HG03469 (cell line): ENCODE results near the gene GRB7.
"Not testable (repeated sequence)": the region's sequence is repeated elsewhere in the genome, so short reads cannot be mapped to it uniquely, and the experiment has no call there.

Experiments used
- ATAC-seq: cut with Tn5 transposase; IDR thresholded peaks from one replicate; pipeline ENCODE4 v1.9.1; 2021; ENCODE audit warnings: mild to moderate bottlenecking, moderate library complexity, moderate number of reproducible peaks; ENCODE audit not compliant: unreplicated experiment

GRB7 gene

DNA sequence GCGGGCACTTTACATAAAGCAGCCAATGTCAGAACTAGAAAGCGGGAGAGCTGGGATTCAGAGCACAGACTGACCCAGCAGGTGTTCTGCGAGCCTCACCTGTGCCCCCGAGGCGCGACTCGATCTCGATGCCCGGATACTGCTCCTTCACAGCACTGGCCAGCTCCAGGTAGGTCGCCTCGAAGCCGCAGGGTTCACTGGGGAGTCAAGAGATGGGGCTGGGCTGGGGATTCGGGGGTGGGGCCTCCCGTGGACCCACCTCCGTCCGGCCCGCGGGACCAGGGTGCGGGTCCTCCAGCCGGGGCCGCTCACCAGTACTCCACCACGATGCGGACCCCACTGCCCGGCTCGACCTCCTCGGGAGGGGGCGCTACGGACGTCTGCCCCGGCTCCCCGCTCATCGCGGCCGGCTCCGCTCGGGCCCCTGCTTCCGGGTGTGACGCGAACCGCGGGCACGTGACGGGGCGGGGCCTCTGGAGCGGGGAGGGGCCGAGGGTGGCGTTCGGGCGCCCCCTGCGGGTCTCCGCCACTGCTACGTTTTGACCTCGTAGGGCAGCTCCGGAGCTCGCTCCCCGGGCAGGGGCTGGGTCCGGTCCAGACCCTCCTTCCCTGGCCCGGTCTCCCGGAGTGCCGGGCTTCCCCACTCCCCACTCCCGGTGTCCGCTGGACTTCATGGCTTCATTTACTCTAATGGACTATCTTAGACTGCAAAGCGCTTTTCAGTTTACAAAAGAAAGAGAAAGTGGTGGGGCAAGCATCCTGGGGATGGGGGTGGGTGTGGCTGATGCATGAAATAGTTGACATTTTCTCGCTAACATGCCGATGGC, 7.4 kb upstream of the GRB7 start, which contains the start of gene MIEN1:
MIEN1 (minus strand) TSS at position 438 of the 827 bp plus-strand sequence; CDS start at position 401, 37 bp downstream.
- peak; percentile 61 for ATAC-seq

DNA sequence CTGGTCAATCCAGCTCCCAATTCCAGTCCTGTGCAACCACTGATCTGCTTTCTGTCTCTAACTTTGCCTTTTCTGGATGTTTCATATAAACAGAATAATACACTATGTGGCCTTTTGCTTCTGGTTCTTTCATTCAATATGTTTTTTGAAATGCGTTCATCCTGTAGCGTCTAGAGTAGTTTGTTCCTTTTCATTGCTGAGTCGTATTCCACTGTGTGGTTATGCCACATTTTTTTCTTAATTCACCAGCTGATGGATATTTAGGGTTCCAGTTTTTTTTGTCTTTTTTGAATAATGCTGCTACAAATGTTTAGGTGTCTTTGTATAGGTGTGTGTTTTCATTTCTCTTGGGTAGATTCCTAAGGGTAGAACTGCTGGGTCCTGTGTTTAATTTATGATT, 5.2 kb upstream of the GRB7 start:
- ATAC-seq: no peak

DNA sequence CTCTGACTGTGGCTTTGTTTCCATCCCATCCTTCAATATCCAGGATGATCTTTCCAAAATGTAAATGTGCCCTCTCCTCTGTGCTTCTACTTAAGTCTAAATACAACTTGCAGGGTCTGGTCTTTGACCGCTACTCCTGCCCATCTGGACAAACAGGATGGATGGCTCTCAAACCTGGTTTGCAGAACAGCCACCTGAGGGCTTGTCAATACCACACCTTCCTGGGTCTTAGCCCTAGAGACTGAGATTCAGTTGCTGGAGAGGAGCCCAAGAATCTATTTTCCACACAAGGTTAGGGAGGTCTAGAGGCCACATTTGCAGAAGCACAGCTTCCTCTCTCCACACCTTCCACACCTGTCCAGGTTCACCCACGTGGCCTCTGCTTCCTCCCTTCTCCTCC, 1.9 kb upstream of the GRB7 start:
- no peak for ATAC-seq

DNA sequence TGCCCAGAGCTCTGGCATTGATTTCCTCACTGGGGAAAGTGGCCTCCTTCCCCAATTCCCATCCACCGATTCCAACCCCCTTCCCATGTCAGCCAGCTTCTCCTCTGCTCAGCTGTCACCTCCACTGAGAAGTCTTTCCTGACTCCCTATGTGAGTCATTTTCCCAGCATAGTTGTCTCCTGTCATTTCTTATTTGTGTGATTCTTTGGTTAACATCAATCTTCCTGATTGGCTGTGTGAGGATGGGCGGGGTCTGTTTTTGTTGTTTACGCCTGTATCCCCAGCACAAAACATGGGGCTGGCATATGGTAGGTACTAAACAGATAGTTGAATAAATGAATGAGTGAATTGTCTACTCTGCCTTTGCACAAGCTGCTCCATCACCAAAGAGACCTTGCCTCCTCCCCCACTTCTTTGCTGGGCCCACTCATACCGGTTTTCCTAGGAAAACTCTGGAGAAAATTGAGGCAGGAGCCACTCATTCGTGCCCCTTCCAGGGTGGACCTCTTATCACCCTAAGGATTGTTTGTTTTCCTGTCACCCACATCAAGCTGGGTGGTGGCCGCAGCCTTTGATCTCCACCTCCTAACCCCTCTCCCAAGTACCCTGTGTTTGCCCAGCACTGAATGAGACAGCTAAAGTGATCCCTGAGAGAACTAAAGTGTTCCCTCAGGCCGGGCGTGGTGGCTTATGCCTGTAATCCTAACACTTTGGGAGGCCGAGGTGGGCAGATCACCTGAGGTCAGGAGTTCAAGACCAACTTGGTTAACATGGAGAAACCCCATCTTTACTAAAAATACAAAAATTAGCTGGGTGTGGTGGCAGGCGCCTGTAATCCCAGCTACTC, 1.2 kb upstream of the GRB7 start:
- no peak for ATAC-seq

DNA sequence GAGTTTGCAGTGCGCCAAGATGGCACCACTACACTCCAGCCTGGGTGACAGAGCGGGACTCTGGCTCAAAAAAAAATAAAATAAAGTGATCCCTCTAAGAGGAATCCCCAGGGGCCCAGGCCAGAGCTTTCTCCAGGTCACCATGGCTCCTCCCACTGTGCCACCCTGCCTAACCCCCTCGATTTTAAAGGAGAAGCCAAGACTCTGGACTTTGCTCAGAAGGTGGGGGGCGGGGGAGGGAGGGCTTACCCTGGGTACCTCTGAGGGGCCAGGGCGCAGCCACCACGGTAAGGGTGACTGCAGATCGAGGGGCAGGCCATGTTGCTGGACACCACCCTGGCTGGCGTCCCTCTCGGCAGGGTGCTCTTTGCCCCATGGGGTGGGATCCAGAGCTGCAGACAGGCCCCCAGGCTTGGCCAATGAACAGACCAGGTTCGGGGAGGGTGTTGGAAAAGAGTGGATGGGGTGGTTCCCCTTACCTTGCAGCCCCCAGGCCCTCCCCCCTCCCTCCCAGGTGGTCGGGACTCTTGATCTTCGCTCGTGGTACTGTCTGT, 455 bp upstream of the GRB7 start:
- no peak for ATAC-seq

DNA sequence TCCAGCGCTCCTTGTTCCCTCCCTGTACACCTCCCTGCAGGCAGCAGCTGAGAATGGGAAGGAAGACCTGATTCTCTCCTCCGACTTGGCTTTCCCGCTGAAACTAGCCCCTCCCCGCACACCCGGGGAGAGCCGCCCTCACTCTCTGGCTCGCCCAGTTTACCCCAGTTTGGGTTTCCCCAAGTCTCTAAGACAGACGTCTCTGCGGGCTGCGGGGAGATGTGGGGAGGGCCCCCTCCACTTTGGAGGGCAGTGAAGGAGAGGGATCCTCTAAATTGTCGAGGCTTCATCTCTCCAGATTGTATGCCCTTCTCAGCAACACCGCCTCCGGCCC, 797 bp downstream of the GRB7 start:
- no peak for ATAC-seq

DNA sequence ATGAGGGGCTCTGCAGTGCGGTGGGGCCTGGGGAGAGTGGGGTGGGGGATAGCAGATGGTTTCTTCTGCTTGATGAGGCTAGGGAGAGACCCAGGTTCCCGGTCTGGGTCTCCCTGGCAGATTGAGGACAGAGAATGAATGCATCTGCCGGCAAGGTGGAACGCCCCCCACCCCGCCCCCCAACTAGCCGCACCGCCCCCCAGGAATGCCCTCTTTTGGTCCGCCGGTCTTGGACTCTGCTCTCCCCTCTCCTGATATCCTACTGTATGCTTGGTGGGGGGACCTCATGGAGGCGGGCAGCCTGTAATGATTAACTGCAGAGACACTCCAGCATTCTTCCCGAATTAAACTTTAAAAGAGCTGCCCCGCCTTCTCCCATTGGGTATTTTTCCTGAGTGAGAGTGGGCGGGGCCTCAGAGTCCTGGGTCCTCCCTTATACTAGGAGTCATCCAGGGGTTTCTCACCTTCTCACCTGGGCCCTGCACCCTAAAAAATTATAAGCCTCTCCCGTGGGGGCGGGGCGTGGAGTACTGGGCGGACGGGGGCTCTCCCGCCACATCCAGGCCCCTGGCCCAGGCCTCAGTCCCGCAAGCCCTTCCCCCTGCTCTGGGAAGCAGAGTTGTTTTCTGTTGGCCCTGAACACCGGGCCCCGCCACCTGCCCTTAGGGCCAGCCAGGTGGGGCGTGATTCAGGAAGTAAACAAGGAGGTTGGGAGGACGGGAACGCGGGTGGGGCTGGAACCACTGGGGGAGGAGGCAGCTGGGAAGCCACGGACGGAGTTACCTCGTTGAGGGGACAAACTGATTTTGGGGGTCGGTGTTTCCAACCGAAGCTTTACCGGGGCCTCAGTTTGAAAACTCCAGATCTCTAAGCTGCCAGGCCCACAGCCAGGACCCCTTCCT, 1.5 kb downstream of the GRB7 start:
- ATAC-seq: no peak

DNA sequence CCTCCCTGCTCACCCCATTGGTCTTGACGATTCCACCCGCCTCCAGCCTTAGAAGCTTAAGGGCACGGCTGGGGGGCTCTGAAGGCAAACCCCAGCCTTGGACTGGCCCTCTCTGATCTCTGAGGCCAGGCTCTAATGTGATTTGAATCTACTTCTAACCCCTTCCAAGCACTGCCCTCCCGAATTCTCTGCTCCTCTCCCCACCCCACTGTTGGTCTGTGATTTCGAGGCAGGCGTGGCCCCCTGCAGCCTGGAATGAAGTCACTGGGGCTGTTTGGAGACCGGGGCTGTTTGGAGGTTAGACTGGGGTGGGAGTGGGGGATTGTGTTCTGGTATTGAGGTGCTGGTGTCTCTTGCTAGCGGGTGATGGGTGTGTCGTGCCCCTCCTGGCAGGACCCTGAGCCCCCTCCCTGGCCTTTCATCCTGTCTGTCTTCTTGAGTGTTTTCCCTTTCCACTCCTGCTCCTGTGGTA, 2.2 kb downstream of the GRB7 start:
- ATAC-seq: no peak

DNA sequence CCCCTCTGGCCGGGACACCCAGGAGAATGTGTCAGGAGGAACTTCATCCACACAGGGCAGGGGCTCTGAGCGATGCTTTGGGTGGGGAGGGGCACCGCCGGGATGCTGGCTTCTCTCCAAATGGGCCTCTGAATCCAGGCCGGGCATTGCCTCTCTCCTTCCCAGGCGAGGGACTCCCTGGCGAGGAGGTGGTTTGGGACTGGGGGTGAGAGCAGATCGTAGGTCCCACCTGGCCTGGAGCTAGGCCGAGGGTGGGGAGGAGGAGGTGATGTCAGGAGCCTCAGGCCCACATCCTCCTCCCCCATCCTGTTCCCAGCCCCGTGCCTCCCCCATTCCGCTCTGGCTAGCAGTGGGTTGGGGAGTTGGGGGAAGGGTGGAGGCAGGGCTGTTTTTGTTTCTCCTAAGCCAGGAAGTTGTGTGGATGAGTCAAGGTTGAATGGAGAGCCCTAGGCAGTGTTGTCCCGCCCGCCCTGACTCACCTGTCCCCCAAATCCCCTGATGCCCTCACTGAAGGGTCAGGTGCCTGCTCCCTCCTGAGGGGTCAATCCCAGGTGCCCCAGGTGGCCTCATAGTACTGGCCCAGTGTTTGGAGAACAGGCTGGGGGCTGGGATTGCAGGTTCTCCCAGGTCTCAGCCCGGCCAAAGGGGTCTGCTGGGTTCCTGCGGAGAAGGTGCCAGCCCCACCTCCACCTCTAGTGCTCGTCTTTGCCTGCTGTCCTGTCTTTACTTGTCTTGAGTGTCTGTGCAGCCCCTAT, 2.8 kb downstream of the GRB7 start:
- ATAC-seq: no peak

DNA sequence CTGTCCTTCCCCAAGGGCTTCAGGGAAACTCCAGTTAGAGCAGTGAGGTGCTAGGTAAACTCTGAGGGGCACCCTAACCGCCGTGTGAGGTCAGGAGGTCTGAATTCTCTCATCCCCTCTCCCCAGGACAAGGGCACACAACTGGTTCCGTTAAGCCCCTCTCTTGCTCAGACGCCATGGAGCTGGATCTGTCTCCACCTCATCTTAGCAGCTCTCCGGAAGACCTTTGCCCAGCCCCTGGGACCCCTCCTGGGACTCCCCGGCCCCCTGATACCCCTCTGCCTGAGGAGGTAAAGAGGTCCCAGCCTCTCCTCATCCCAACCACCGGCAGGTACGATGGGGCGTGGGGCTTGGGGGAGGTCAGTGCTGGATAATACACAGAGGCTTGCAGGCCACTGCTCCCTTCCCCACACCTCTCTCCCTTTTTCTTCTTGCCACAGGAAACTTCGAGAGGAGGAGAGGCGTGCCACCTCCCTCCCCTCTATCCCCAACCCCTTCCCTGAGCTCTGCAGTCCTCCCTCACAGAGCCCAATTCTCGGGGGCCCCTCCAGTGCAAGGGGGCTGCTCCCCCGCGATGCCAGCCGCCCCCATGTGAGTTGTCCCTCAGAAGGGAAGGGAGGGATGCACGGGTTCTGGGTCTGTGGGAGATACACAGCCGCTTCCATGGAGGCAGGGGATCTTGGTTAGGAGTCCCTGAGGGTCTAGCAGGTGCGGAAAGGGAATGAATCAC, 4.6 kb downstream of the GRB7 start:
- ATAC-seq: no peak

DNA sequence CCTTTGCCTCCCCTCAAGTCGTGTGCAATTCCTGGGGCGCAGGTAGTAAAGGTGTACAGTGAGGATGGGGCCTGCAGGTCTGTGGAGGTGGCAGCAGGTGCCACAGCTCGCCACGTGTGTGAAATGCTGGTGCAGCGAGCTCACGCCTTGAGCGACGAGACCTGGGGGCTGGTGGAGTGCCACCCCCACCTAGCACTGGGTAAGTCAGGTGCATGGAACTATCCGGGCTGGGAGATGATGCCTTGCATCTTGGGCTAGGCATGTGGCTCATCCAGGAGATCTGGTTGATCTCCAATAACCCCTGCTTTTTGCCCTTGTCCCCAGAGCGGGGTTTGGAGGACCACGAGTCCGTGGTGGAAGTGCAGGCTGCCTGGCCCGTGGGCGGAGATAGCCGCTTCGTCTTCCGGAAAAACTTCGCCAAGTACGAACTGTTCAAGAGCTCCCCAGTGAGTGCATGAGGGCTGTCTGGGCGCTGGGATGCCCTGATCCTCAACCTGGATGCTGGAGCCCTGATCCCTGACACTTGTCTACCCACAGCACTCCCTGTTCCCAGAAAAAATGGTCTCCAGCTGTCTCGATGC, 5.2 kb downstream of the GRB7 start:
- ATAC-seq: no peak

DNA sequence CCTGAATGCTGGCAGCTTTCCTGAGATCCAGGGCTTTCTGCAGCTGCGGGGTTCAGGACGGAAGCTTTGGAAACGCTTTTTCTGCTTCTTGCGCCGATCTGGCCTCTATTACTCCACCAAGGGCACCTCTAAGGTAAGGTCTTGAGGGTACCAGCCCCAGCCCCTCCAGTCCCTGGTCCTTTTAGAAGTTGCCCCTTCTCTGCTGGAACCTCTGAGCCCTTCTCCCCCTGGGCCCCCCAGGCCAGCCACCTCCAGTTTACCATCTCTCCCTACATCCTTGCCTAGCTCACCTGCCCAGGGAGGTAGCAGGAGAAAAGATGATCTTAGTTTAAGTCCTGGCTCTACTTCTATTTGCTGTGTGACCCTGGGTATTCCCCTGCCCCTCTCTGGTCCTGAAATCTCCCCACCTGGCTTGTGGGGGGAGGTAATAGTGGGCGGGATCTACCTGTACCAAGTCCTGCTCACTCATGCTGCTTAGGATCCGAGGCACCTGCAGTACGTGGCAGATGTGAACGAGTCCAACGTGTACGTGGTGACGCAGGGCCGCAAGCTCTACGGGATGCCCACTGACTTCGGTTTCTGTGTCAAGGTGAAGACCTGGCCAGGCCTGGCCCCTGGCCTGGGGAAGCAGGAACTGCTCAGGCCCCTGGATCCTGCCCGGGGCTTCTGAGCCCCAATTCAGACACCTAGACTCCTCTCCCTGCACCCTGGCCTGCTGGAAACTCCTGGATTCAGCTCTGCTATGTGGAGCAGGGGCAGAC, 6.5 kb downstream of the GRB7 start:
- no peak for ATAC-seq

DNA sequence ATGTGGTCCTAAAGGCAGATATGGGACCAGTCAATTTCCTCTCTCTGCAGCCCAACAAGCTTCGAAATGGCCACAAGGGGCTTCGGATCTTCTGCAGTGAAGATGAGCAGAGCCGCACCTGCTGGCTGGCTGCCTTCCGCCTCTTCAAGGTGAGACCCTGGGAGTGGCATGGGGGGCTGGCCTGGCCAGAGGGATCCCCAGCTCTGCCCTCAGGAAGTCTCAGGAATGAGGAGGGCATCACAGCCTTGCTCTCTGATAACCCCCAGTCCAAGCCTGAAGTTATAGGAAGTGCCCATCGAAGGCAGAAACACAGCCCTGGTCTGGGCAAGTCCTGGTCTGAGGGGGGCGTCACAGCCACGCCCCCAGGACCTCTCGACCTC, 7.1 kb downstream of the GRB7 start:
- no peak for ATAC-seq

DNA sequence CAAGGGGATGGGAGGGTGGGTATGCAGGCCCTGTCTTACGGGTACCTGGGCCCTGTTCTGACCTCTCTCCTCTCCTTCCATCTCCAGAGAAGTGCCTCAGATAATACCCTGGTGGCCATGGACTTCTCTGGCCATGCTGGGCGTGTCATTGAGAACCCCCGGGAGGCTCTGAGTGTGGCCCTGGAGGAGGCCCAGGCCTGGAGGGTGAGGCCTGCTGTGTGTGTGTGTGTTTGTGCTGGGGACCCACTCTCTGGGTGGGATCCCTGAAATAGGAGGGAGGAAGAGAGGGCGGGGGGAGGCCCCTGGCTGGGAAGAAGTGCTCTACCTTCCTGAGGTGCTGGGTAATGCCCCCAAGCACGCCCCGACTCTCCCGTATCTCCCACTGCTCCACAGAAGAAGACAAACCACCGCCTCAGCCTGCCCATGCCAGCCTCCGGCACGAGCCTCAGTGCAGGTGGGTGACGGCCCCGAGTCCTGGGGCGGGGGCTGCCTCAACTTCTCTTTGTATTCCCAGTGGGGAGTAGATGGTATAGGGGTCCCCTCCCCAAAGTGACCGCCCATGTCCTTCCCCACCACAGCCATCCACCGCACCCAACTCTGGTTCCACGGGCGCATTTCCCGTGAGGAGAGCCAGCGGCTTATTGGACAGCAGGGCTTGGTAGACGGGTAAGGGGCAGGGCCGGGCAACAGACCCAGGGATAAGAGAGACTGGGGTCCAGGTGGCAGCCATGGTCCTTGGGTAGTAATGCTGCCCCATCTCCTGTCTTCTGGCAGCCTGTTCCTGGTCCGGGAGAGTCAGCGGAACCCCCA, 7.8 kb downstream of the GRB7 start:
- no peak for ATAC-seq

DNA sequence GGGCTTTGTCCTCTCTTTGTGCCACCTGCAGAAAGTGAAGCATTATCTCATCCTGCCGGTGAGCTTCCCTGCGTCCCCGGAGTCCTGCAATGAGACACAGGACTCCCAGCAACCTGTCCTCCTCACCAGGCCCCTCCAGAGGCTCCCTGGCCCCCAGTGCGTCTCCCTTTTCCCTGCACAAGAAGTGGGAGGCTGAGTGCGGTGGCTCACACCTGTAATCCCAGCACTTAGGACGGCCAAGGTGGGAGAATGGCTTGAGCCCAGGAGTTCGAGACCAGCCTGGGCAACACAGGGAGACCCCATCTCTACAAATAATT, 8.4 kb downstream of the GRB7 start:
- no peak for ATAC-seq

DNA sequence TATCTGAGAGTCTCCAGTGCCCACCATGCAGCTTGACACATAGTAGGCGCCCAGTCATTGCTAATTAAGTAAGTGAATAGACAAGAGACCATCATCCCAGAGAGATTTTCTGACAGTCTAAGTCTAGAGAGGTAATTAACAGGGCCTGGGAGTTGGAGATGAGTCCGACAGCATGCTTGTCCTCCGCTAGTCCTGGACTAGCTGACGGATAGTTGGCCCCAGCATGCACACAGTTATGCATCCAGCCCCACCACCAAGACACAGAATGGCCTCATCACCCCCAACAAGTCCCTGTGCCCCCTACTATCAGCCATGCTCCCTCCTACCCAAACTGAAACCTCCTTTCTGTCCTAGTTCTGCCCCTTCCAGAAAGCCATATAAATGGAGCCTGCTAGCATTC, 10.0 kb downstream of the GRB7 start:
- no peak for ATAC-seq

DNA sequence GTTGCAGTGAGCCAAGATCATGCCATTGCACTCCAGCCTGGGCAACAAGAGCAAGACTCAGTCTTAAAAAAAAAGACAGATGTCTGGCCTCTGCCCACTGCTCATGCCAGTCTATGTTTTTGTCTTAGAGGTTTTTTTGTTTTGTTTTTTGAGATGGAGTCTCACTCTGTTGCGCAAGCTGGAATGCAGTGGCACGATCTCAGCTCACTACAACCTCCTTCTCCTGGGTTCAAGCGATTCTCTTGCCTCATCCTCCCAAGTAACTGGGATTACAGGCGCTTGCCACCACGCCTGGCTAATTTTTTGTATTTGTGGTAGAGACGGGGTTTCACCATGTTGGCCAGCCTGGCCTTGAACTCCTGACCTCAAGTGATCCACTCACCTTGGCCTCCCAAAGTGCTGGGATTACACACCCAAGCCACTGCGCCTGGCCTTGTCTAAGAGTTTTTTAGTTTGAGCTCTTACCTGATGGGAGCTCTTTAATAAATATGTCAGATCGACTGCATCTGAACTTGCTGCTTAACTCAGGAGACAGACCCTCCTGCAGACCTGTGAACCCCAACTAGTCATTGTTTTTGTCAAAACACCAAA, 10.8 kb downstream of the GRB7 start:
- ATAC-seq: not testable (repeated sequence)
